Heart right ventricle (tissue), 16 donors: ENCODE measurements around the gene RTEL1. TPM values are rescaled to one million over a fixed set of nuclear protein-coding genes. Genes with fewer than 3 reads are reported as not detected.
"Not testable (repeated sequence)": the region's sequence is repeated elsewhere in the genome, so short reads cannot be mapped to it uniquely, and the experiment has no call there.

Experiments
- ATAC-seq, 8 donors: fragments of 200-7000 bp; cut with Tn5 transposase; one replicate each; pipeline ENCODE4 v1.9.1; 2020; ENCODE audit warnings: mild to moderate bottlenecking in 8 of 8, moderate library complexity in 8 of 8, moderate number of reproducible peaks in 1 of 8
- DNase-seq, 2 donors: peaks; one replicate each; pipeline ENCODE4 v3.0.0-alpha.2; 2020
- H3K27ac ChIP-seq, 10 donors: fragments of 200-600 bp; sonication (generic) in 2 of 10; one replicate each; pipeline versions ENCODE4 v1.5.0 to v1.8.0; 2020 to 2022; ENCODE audit warnings: mild to moderate bottlenecking in 3 of 10
- H3K27me3 ChIP-seq, 7 donors: fragments of 200-600 bp; one replicate each; pipeline ENCODE4 v1.8.0; 2021 to 2022; ENCODE audit warnings: mild to moderate bottlenecking in 2 of 7
- H3K36me3 ChIP-seq, 9 donors: fragments of 200-600 bp; sonication (generic) in 1 of 9; one replicate each; pipeline versions ENCODE4 v1.5.0 to v1.8.0; 2020 to 2022; ENCODE audit warnings: mild to moderate bottlenecking in 2 of 9
- H3K4me1 ChIP-seq, 9 donors: fragments of 200-600 bp; sonication (generic) in 1 of 9; one replicate each; pipeline versions ENCODE4 v1.5.0 to v1.8.0; 2020 to 2022; ENCODE audit warnings: mild to moderate bottlenecking in 4 of 9
- H3K4me3 ChIP-seq, 10 donors: fragments of 200-600 bp; sonication (generic) in 2 of 10; one replicate each; pipeline versions ENCODE4 v1.5.0 to v1.8.0; 2020 to 2022; ENCODE audit warnings: mild to moderate bottlenecking in 7 of 10, moderate library complexity in 2 of 10
- H3K9me3 ChIP-seq, 11 donors: fragments of 200-600 bp in 10 of 11; sonication (generic) in 2 of 11; one replicate each; pipeline versions ENCODE4 v1.5.0 to v1.8.0; 2013 to 2022; ENCODE audit warnings: mild to moderate bottlenecking in 2 of 11, control low read depth in 1 of 11, moderate library complexity in 1 of 11
- CTCF ChIP-seq, 9 donors: fragments of 200-600 bp; sonication (generic) in 2 of 9; IDR thresholded peaks; one replicate each; pipeline versions ENCODE4 v1.5.0 to v1.8.0; 2021 to 2022; ENCODE audit warnings: antibody characterized with exemption in 9 of 9, mild to moderate bottlenecking in 5 of 9, moderate library complexity in 1 of 9
- WGBS, 2 donors: extraction: QIAGEN DNeasy Blood & Tissue Kit; methylation state at CpG; one replicate each; pipeline ENCODE4 v1.1.7; 2013; ENCODE audit warnings: inconsistent platforms in 1 of 2; 5-methylcytosine and 5-hydroxymethylcytosine counted together
- intact Hi-C, 10 donors: fragments of 100-400 bp; cut with DNase I; formaldehyde crosslinking; loops; one replicate each; pipeline versions ENCODE4 v1.11.1 to v1.14.2; 2022
- polyA plus RNA-seq, 2 donors: library from polyadenylated mRNA; stranded (reverse); fragments of 200-250 nt; gene quantifications; one replicate each; pipeline ENCODE4 v1.2.3, GENCODE V29; 2013
- total RNA-seq, 10 donors: library from RNA; stranded (reverse); fragmentation: NEBNext Ultra II Directional in 3 of 10; extraction: Animal tissue kit (Norgen Biotek cat#: 25700) in 3 of 10; gene quantifications; one replicate each; pipeline versions ENCODE4 v1.2.1 to v1.2.4, GENCODE V29; 2021 to 2023
- donor health status: Arrhythmogenic right ventricular cardiomyopathy.
- donor health status: ischemic (EF 13 %, LVEDD 7.1; RV severe dilation, severe dysfunction).
- donor health status: healthy with polysubstance abuse.
- donor health status: DM: no; HTN: yes; CAD: no.
- donor health status: DM: no; HTN: no; CAD: no.
- donor health status: ischemic (EF 25% LVEDD 6.9; RV normal size, moderate dysfunction).
- donor health status: ischemic (EF 25% LVEDD 5.7; RV mildly dilated, moderate dysfunction).
- donor health status: healthy.
- donor health status: DM: yes; HTN: yes; CAD: no.
- donor health status: Ischemic cardiomyopathy.
- donor health status: ischemic (EF 35%, LVEDD 5.7; RV mildly dilated, moderate dysfunction).
- donor health status: nonischemic (EF 11% LVEDD 7.7; RV severe dilation, severe dysfunction).
- donor health status: DM: yes; HTN: yes; CAD: no.
- donor health status: PGD.
- donor health status: ischemic (EF 29% LVEDD 5.4; RV normal size, mild dysfunction).
- donor health status: nonischemic (EF 23%, LVEDD 6.1; RV moderate dilation, normal function).

The RTEL1 gene
- total and polyA plus RNA-seq, 12 donors, result 5.3 to 18.8 (median 10.3) TPM

GRCh38 chr20:63636752-63637628 lies 21.1 kb upstream of the RTEL1 start:
- Histone ChIP-seq H3K36me3 (no peaks in the 10 kb centered on the region), H3K27ac (peak overlapping the region in 2 of 10 donors; percentile 22 to 87), H3K9me3 (no peaks in the 10 kb centered on the region), H3K4me1 (peaks cover 0 to 64% (median 14%) of the 10 kb centered on the region in 9 donors), H3K27me3 (no peaks in the 10 kb centered on the region), H3K4me3 (no peak overlapping the region)
- no peak for TF ChIP-seq CTCF (IDR thresholded peaks at IDR 0.05)
- 74 to 77% methylated on average over 19 of the region's 19 CpGs for WGBS, 2 donors
- DNase-seq (no peak), ATAC-seq (no peak)
- intact Hi-C loops, result loop anchor here in 1 of 10 donors (10.0 kb wide), 1 partner anchor 418 kb away; no protein-coding TSS in a partner anchor

GRCh38 chr20:63639093-63639975 lies 18.8 kb upstream of the RTEL1 start:
- no peak for TF ChIP-seq CTCF (IDR thresholded peaks at IDR 0.05)
- intact Hi-C loops, result loop anchor here in 1 of 10 donors (10.0 kb wide), 1 partner anchor 415 kb away; no protein-coding TSS in a partner anchor
- H3K9me3 ChIP-seq, result no peaks in the 10 kb centered on the region
- H3K36me3 ChIP-seq, result no peaks in the 10 kb centered on the region
- H3K4me1 ChIP-seq, result peaks cover 4 to 58% (median 14%) of the 10 kb centered on the region in 9 donors
- H3K27me3 ChIP-seq, result no peaks in the 10 kb centered on the region
- peak overlapping the region; percentile 67 to 91 (median 84) for H3K27ac ChIP-seq
- 56 to 60% methylated on average over 15 of the region's 15 CpGs for WGBS, 2 donors
- peak overlapping the region in 8 of 10 donors; percentile 18 to 73 (median 47) for H3K4me3 ChIP-seq
- DNase-seq (peak; percentile 51 to 69), ATAC-seq (peak; percentile 25 to 78 (median 51))

- ATAC-seq (peak in 3 of 8 donors; percentile 12 to 18 (median 15)), DNase-seq (no peak)
- H3K9me3 ChIP-seq, result no peaks in the 10 kb centered on the region
- intact Hi-C loops, result no loop called here
- H3K27me3 ChIP-seq, result no peaks in the 10 kb centered on the region
- peak overlapping the region in 9 of 10 donors; percentile 18 to 73 (median 33) for H3K4me3 ChIP-seq
- no peaks in the 10 kb centered on the region for H3K36me3 ChIP-seq
- H3K4me1 ChIP-seq, result peaks cover 4 to 51% (median 14%) of the 10 kb centered on the region in 9 donors
- H3K27ac ChIP-seq, result peak overlapping the region; percentile 67 to 91 (median 84)
- TF ChIP-seq CTCF (IDR thresholded peaks at IDR 0.05), result no peak
- 65 to 76% methylated on average over 7 to 8 of the region's 8 CpGs for WGBS, 2 donors
Observed at GRCh38 chr20:63640086-63640485, 18.0 kb upstream of the RTEL1 start.

- intact Hi-C loops, H3K36me3 ChIP-seq, H3K27me3 ChIP-seq, DNase-seq, H3K9me3 ChIP-seq: not testable (repeated sequence)
- ATAC-seq, result peak in 1 of 8 donors; percentile 4
- peak overlapping the region in 9 of 10 donors; percentile 18 to 73 (median 33) for H3K4me3 ChIP-seq
- WGBS, 2 donors, result 63 to 71% methylated on average over 6 to 17 of the region's 17 CpGs
- H3K4me1 ChIP-seq, result peaks cover 4 to 46% (median 14%) of the 10 kb centered on the region in 9 donors
- peak overlapping the region; percentile 7 to 91 (median 84) for H3K27ac ChIP-seq
Observed at GRCh38 chr20:63640686-63641085, 17.4 kb upstream of the RTEL1 start.
